Measurements from ENCODE around the gene SCARF2. TPM values are rescaled to one million over a fixed set of nuclear protein-coding genes. Genes with fewer than 3 reads are reported as not detected.

SCARF2 gene
- total and polyA plus RNA-seq, 12 donors = 1.8 to 5.3 (median 3.3) TPM

- peak in 1 of 2 donors; percentile 45 for DNase-seq
- Histone ChIP-seq H3K27ac (peak overlapping the region; percentile 3 to 91 (median 79)), H3K27me3 (peaks cover 0 to 76% (median 19%) of the 10 kb centered on the region in 7 donors), H3K36me3 (peaks cover 0 to 4% (median 0%) of the 10 kb centered on the region in 9 donors), H3K9me3 (no peaks in the 10 kb centered on the region), H3K4me1 (peaks cover 8 to 48% (median 27%) of the 10 kb centered on the region in 9 donors), H3K4me3 (peak overlapping the region; percentile 54 to 79 (median 68))
- 0 to 1% methylated on average over 51 to 56 of the region's 56 CpGs for WGBS, 2 donors
- peak in 6 of 8 donors; percentile 15 to 48 (median 26) for ATAC-seq
- intact Hi-C loops (cut with DNase I) = loop anchor here in 1 of 10 donors (10.0 kb wide), 1 partner anchor 58 kb away; the partner anchor contains the start of gene KLHL22
- no peak for TF ChIP-seq CTCF (IDR thresholded peaks at IDR 0.05)
These were observed 1.3 kb downstream of the SCARF2 start for GRCh38 chr22:20436307-20436767.

DNA sequence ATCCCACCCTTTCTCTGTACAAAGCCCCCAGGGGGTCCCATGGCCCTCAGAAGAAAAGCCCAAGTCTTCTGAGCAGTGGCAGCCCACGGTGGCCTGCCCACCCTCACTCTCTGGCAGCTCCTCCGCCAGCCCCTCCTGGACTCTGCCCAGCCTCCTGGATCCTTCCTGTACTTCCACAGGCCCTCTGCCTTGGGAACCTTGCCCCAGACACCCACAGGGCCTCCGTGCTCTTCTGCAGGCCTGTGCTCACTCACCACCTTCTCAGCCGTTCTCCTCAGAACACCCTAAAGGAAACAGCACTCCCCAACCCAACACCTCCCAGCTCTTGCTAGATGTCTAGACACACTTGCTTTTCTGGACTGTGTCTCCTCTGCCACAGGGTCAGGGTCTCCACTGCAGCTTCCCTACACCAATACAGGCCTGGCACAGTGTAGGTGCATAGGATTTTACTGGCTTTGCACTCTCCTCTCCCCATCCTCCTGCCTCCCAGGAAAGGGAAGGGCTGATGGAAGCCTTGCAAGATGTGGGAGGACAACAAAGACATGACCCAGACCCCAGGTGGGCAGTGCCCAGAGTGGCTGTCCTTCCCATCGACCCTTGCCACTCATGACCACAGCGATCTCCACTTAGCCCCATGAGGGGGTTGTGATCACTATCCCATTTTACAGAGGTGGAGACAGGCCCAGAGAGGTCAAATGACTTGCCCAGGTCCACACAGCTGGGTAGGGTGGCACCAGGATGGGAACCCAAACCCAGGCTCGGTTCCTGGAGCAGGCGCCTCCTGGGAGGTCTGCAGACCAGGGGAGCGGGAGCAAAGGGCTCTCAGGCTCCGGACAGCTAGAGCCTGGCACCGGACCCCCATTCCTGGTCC is 2.0 kb downstream of the SCARF2 start:
- Histone ChIP-seq H3K4me3 (peak overlapping the region; percentile 54 to 79 (median 68)), H3K36me3 (peaks cover 0 to 7% (median 0%) of the 10 kb centered on the region in 9 donors), H3K4me1 (peaks cover 8 to 53% (median 30%) of the 10 kb centered on the region in 9 donors), H3K27me3 (peaks cover 1 to 83% (median 22%) of the 10 kb centered on the region in 7 donors), H3K27ac (peak overlapping the region in 5 of 10 donors; percentile 78 to 91 (median 87)), H3K9me3 (no peaks in the 10 kb centered on the region)
- WGBS, 2 donors = 53 to 65% methylated on average over 10 to 11 of the region's 11 CpGs
- DNase-seq (no peak), ATAC-seq (no peak)
- TF ChIP-seq CTCF (IDR thresholded peaks at IDR 0.05) = no peak
- intact Hi-C loops (cut with DNase I) = loop anchor here in 1 of 10 donors (10.0 kb wide), 1 partner anchor 59 kb away; the partner anchor contains the start of gene KLHL22

DNA sequence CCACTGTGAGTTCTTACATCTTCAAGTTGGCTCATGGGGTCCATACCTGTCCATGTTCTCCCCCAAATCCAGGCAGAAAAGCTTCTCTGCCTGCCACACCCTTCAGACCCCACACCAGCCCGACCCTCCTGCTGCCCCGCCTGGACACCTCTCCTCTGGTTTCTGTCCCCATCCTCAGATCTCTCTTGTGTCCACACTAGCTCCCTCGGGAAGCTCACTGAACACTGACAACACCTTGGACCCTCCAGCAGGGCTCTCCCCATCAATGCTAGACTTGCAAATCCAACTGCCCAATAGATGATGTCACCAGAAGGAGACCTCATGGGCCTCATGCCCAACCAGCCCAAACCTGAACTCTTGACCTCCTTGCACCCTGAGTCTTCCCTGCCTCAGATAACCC is 2.9 kb downstream of the SCARF2 start:
- Histone ChIP-seq H3K27ac (no peak overlapping the region), H3K4me3 (no peak overlapping the region), H3K9me3 (no peaks in the 10 kb centered on the region), H3K4me1 (peaks cover 8 to 56% (median 33%) of the 10 kb centered on the region in 9 donors), H3K36me3 (peaks cover 0 to 16% (median 0%) of the 10 kb centered on the region in 9 donors), H3K27me3 (peaks cover 5 to 92% (median 30%) of the 10 kb centered on the region in 7 donors)
- intact Hi-C loops (cut with DNase I) = loop anchor here in 1 of 10 donors (10.0 kb wide), 1 partner anchor 60 kb away; the partner anchor contains the start of gene KLHL22
- ATAC-seq (no peak), DNase-seq (no peak)
- 93 to 97% methylated on average over 3 of the region's 3 CpGs for WGBS, 2 donors
- TF ChIP-seq CTCF (IDR thresholded peaks at IDR 0.05) = no peak

DNA sequence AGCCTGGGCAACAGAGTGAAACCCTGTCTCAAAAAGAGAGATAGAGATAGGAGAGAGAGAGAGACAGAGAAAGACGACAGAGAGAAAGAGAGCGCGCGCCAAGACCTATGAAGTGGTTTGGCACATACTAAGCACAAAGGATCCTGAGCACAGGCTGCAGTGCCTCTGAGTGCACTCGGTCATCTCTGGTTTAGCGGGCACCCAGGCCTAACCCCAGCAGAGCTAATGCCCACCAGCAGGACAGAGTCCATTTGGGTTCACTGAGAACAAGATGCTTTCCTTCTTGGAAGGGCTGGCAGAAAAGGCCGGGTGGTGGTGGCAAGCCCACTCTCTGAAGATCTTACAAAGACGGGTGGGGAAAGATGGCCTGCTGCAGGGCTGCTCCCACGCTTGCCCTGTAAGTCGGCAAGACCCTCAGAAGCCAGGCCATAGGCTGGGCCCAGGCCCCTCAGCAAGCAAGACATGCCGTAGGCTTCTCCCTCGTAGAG is 3.3 kb downstream of the SCARF2 start:
- H3K36me3 ChIP-seq = peaks cover 0 to 21% (median 2%) of the 10 kb centered on the region in 9 donors
- WGBS, 2 donors = 88 to 91% methylated on average over 12 of the region's 12 CpGs
- TF ChIP-seq CTCF (IDR thresholded peaks at IDR 0.05) = no peak
- no peak for ATAC-seq
- peaks cover 5 to 95% (median 31%) of the 10 kb centered on the region in 7 donors for H3K27me3 ChIP-seq
- peaks cover 8 to 61% (median 33%) of the 10 kb centered on the region in 9 donors for H3K4me1 ChIP-seq
- no peak overlapping the region for H3K4me3 ChIP-seq
- no peak overlapping the region for H3K27ac ChIP-seq
- DNase-seq = no peak
- no peaks in the 10 kb centered on the region for H3K9me3 ChIP-seq
- intact Hi-C loops (cut with DNase I) = loop anchor here in 1 of 10 donors (10.0 kb wide), 1 partner anchor 60 kb away; the partner anchor contains the start of gene KLHL22

Measured in heart right ventricle (tissue), 16 donors.